GM19463 (cell line): ENCODE measurements around the gene WNK2.
"Not testable (repeated sequence)": the region's sequence is repeated elsewhere in the genome, so short reads cannot be mapped to it uniquely, and the experiment has no call there.

Experiments
- ATAC-seq: cut with Tn5 transposase; IDR thresholded peaks from one replicate; pipeline ENCODE4 v1.9.1; 2021; ENCODE audit warnings: mild to moderate bottlenecking, moderate library complexity; ENCODE audit not compliant: unreplicated experiment

Gene WNK2

DNA sequence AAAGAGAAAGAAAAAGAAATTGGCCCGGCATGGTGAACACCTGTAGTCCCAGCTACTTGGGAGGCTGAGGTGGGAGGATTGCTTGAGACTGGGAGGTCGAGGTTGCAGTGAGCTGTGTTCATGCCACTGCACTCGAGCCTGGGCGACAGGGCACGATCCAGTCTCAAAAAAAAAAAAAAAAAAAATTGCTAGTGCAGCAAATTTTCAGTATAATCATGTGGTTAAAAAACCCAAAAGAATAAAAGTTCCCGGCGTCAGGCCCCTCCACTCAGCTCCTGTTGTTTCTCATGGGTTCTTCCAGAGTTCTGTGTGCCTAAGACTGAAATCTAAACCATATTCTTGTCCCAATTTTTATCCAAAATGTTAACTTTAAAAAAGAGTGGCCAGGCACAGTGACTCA is 49.1 kb downstream of the WNK2 start:
- no peak for ATAC-seq

GRCh38 chr9:93234600-93234999 is 50.7 kb downstream of the WNK2 start:
- ATAC-seq = no peak

GRCh38 chr9:93235300-93235960 is 51.5 kb downstream of the WNK2 start:
- ATAC-seq = no peak

DNA sequence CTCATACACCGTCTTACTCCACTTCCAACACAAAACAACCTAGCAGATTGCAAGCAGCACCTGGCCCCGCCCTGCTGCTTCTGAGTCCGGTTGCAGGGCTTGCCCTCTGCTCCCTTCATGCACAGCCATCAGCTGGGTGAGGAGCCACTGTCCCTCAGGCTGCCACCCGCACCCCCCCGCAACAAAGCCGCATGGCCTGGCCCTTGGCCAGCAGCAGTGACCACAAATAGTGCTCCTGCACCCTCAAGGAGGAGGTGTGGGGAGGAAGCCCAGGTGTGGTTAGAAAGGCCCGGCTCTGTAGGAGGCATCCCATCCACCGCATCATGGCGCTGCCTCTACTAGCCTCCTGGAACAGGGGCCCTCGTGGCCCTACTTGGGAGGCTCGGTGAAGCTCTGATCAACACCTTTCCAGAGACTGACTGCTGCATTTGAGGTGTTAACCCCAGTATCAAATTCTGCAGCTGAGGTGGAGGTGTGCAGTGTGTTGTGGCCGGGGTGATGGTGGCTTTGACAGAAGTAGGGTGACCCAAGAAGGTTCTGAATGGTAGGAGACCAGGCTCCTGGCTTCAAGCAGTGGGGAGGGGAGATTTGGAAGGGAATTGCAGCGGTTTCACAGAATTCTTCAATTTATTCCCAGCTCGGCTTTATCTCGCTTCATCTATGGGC is 52.7 kb downstream of the WNK2 start:
- no peak for ATAC-seq

- no peak for ATAC-seq
Observed at GRCh38 chr9:93237540-93237939, 53.6 kb downstream of the WNK2 start.

DNA sequence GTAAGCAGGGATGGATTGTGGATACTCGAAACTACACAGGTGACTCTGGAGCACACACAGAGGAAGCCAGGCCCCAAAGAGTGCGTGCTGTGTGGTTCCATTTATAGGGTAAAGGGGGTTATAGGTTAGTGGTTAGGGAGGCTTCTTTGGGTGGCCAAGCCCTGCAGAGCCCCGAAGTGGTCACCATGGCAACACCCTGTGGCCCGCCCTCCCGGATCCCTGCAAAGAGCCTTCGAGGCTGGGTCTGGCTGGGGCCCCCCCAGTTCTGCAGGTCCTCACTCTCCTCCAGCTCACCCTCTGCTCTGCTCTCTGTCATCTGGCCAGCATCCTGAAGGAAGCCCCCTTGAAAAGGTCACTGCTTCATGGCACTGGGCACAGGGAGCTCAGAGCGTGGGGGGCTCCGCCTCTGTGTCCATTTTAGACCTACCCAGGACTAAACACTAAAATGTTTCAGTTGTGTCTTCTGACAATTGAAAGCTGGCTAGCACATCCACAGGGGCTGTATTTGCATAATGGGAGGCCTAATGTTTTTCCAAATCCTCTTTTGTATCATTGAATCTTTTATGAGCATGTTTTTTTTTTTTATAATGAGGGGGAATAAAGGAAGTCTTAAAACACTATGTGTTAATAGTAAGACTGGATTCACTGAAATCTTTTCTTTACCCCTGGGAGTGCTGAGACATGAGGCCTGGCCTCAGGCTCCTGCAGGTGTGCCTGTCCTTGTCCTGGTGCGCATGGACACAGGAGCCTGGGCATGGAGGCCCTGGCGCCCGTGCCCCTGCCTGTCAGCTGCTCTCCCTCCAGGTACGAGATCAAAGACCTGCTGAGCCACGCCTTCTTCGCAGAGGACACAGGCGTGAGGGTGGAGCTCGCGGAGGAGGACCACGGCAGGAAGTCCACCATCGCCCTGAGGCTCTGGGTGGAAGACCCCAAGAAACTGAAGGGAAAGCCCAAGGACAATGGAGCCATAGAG is 55.3 kb downstream of the WNK2 start:
- ATAC-seq = no peak

DNA sequence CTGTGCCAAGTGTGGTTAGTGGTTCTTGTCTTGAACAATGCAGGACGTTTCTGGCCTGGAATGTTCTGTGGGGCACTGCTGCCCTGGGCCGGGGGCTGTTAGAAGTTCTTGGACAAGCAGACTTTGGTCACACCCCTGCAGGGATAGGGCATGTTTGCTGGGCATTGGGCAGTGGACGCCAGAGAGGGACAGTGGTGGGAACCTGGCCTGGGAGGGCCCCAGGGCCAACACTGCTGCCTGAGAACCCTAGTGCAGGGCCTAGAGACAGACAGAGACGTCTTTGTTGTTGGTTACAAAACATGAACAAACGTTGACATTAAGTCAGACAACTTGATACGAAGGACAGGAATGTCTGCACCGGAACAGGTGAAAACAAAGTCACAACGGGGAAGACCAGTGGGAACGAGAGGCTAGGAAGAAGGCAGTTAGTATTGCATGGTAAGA is 57.0 kb downstream of the WNK2 start:
- ATAC-seq = no peak

- ATAC-seq = no peak
Observed at GRCh38 chr9:93243112-93243511, 59.2 kb downstream of the WNK2 start.

- no peak for ATAC-seq
Observed at GRCh38 chr9:93244101-93244500, 60.2 kb downstream of the WNK2 start.

- no peak for ATAC-seq
Observed at GRCh38 chr9:93244510-93245436, 60.8 kb downstream of the WNK2 start.

GRCh38 chr9:93245437-93245970 is 61.6 kb downstream of the WNK2 start:
- ATAC-seq = no peak

- no peak for ATAC-seq
Observed at GRCh38 chr9:93246111-93246510, 62.2 kb downstream of the WNK2 start.

DNA sequence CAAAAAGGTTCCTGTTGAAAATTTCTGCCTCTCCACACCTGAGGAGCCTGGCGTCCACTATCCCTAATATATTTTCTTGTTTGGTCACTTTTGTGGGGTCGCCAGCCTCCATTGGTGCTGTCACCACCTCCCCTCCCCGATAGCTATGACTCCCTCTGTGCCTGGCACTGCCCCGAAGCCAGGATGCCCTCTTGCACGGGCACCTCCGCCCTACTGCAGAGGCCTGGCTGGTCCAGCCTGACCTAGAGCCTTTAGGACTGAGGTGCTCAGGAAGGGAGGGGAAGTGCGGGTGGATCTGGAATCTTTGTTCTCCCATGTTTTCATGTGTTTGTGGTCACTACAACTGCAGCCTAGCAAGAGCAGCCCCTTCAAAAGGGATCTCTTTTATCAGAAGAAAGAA is 62.6 kb downstream of the WNK2 start:
- no peak for ATAC-seq

- ATAC-seq = no peak
Observed at GRCh38 chr9:93247099-93247865, 63.3 kb downstream of the WNK2 start.

DNA sequence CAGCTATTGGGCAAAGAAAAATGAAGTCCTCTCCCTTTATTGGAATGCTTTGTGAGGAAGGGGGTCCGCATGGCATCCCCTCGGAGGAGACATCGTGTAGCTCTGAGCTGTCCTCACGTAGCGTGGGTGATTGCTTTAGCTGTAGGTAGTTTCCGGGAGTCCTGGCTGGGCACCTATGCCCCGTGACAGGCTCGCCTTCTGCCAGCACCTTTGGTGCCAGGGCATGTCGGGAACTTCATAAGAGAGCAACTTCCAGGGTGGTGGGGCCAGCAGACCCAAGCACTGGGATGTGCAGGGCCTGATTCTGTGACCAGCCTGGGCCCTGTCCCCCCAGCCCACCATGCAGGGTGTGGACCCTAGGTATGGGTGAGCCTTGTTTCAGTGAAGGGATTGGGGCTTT is 64.0 kb downstream of the WNK2 start:
- no peak for ATAC-seq

- no peak for ATAC-seq
Observed at GRCh38 chr9:93248386-93249040, 64.6 kb downstream of the WNK2 start.

GRCh38 chr9:93250185-93250584 is 66.2 kb downstream of the WNK2 start:
- ATAC-seq = no peak

DNA sequence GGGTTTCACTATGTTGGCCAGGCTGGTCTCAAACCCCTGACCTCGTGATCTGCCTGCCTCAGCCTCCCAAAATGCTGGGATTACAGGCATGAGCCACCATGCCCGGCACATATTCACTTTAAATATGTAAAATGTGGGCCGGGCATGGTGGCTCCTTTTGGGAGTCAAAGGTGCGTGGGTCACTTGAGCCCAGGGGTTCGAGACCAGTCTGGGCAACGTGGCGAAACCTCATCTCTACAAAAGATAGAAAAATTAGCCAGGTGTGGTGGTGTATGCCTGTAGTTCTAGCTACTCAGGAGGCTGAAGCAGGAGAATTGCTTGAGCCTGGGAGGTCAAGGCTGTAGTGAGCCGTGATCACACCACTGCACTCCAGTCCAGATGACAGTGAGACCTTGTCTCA is 67.4 kb downstream of the WNK2 start:
- not testable (repeated sequence) for ATAC-seq
